ENCODE data around the gene CCDC175.

CCDC175 gene

GRCh38 chr14:59538936-59539335 is 37.7 kb downstream of the CCDC175 start:
- no peak for DNase-seq

GRCh38 chr14:59537476-59537875 is 39.1 kb downstream of the CCDC175 start:
- no peak for DNase-seq

- DNase-seq: no peak
Measured at GRCh38 chr14:59534361-59534987, 42.1 kb downstream of the CCDC175 start.

- DNase-seq: no peak
Measured at GRCh38 chr14:59532419-59532818, 44.2 kb downstream of the CCDC175 start.

GRCh38 chr14:59530349-59530748 is 46.3 kb downstream of the CCDC175 start:
- no peak for DNase-seq

GRCh38 chr14:59529189-59529588 is 47.4 kb downstream of the CCDC175 start:
- no peak for DNase-seq

GRCh38 chr14:59520224-59520623 is 56.4 kb downstream of the CCDC175 start:
- no peak for DNase-seq

GRCh38 chr14:59511916-59512575 is 64.6 kb downstream of the CCDC175 start:
- DNase-seq: no peak

- DNase-seq: no peak
Measured at GRCh38 chr14:59510966-59511365, 65.6 kb downstream of the CCDC175 start.

GRCh38 chr14:59510001-59510400 is 66.6 kb downstream of the CCDC175 start:
- no peak for DNase-seq

- DNase-seq: no peak
Measured at GRCh38 chr14:59509101-59509500, 67.5 kb downstream of the CCDC175 start.

GRCh38 chr14:59507752-59508103 is 68.9 kb downstream of the CCDC175 start:
- DNase-seq: no peak

- no peak for DNase-seq
Measured at GRCh38 chr14:59507063-59507751, 69.4 kb downstream of the CCDC175 start.

- DNase-seq: no peak
Measured at GRCh38 chr14:59503256-59503655, 73.4 kb downstream of the CCDC175 start.

- DNase-seq: no peak
Measured at GRCh38 chr14:59500732-59501131, 75.9 kb downstream of the CCDC175 start.

- DNase-seq: no peak
Measured at GRCh38 chr14:59492384-59492783, 84.2 kb downstream of the CCDC175 start.

- DNase-seq: no peak
Measured at GRCh38 chr14:59490756-59491155, 85.9 kb downstream of the CCDC175 start.

GRCh38 chr14:59484639-59485175 is 91.9 kb downstream of the CCDC175 start:
- DNase-seq: peak; percentile 46

- peak; percentile 80 for DNase-seq
Measured at GRCh38 chr14:59483819-59484638, 92.6 kb downstream of the CCDC175 start, which contains the start of the genes JKAMP and L3HYPDH. JKAMP (plus strand) TSS chr14:59484517; CDS start chr14:59484590, 73 bp downstream. L3HYPDH (minus strand) TSS chr14:59484408; CDS start chr14:59484316, 92 bp downstream.

- DNase-seq: no peak
Measured at GRCh38 chr14:59483363-59483762, 93.2 kb downstream of the CCDC175 start.

GRCh38 chr14:59482541-59483331 is 93.9 kb downstream of the CCDC175 start:
- no peak for DNase-seq
